Measurements from ENCODE around the gene MTURN. TPM values are rescaled to one million over a fixed set of nuclear protein-coding genes. Genes with fewer than 3 reads are reported as not detected.

Gene MTURN
- total and polyA plus RNA-seq, 10 of the 15 experiments (the other 5 are each of a cell fraction or from before 2014, with no cell fraction given): 0.52 to 5.0 (median 3.3) TPM

DNA sequence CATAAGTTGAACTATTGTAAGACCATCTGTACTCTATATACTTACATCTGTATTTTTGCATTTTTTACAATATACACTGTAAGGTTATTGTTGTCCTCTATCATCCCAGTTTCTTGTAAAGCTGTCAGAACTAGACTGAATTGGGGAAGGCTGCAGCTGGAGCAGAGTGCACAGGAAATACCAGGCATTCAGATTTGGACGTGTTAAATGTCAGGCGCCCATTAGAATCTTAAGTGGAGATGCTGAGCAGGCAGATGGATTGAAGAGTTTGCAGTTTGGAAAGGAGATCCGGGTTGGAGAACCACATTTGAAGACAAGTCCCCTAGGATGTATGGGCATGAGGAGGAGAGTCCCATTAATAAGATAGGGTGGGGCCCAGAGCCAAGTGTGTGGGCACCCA, 40.4 kb downstream of the MTURN start:
- DNase-seq (ENCODE audit: low read depth, low spot score) (no peak), FAIRE-seq (no peak), ATAC-seq (no peak)
- Histone ChIP-seq H3K4me3 (no peak overlapping the region), H4K20me1 (ENCODE audit: control insufficient read depth, insufficient read depth) (no peaks in the 10 kb centered on the region), H3K4me2 (ENCODE audit: control insufficient read depth, insufficient read depth) (no peak overlapping the region), H2AFZ (ENCODE audit: control insufficient read depth, low read depth, low read length) (no peak overlapping the region), H3K9ac (ENCODE audit: control insufficient read depth, insufficient read depth, low read length) (no peak overlapping the region), H3K4me1 (ENCODE audit: control insufficient read depth, insufficient read depth, low read length) (peaks cover 25% of the 10 kb centered on the region), H3K9me3 (replicated peaks; ENCODE audit: control insufficient read depth, insufficient read depth, low read length) (no peaks in the 10 kb centered on the region), H3K27ac (ENCODE audit: control insufficient read depth, insufficient read depth) (no peak overlapping the region), H3K79me2 (ENCODE audit: control insufficient read depth, insufficient read depth, low read length) (no peaks in the 10 kb centered on the region), H3K27me3 (replicated peaks in 1 of 2; ENCODE audit: control insufficient read depth in 2 of 2, insufficient read depth in 2 of 2, low read length in 1 of 2) (no peaks in the 10 kb centered on the region), H3K36me3 (ENCODE audit: control insufficient read depth in 2 of 2, insufficient read depth in 2 of 2, low read length in 1 of 2) (no peaks in the 10 kb centered on the region)
- in situ Hi-C loops (cut with MboI): no loop called here
- 59% methylated on average over 3 of the region's 3 CpGs for WGBS (ENCODE audit: insufficient coverage, insufficient replicate concordance, low lambda C conversion rate, missing lambda C conversion rate)
- no peak for TF ChIP-seq SKIL (IDR thresholded peaks at IDR 0.05; ENCODE audit: low read depth, poor library complexity, severe bottlenecking)
- no peak for TF ChIP-seq KAT2A (conservative IDR thresholded peaks at IDR 0.05; ENCODE audit: control insufficient read depth, low read depth, low read length)
- no peak for TF ChIP-seq HDAC2 (IDR thresholded peaks at IDR 0.05)
- TF ChIP-seq, protein P1, sequence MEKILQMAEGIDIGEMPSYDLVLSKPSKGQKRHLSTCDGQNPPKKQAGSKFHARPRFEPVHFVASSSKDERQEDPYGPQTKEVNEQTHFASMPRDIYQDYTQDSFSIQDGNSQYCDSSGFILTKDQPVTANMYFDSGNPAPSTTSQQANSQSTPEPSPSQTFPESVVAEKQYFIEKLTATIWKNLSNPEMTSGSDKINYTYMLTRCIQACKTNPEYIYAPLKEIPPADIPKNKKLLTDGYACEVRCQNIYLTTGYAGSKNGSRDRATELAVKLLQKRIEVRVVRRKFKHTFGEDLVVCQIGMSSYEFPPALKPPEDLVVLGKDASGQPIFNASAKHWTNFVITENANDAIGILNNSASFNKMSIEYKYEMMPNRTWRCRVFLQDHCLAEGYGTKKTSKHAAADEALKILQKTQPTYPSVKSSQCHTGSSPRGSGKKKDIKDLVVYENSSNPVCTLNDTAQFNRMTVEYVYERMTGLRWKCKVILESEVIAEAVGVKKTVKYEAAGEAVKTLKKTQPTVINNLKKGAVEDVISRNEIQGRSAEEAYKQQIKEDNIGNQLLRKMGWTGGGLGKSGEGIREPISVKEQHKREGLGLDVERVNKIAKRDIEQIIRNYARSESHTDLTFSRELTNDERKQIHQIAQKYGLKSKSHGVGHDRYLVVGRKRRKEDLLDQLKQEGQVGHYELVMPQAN (conservative IDR thresholded peaks at IDR 0.05): no peak
- no peak for TF ChIP-seq POLR2AphosphoS2 (IDR thresholded peaks at IDR 0.05; ENCODE audit: low read depth, low read length)
- TF ChIP-seq E2F4 (IDR thresholded peaks at IDR 0.05; ENCODE audit: low read depth, low read length): no peak
- TF ChIP-seq DPF2 (IDR thresholded peaks at IDR 0.05): no peak
- no peak for TF ChIP-seq TCF3 (IDR thresholded peaks at IDR 0.05; ENCODE audit: borderline replicate concordance, insufficient read depth, low read depth, low read length)
- no peak for TF ChIP-seq RAD21 (IDR thresholded peaks at IDR 0.05; ENCODE audit: insufficient read depth, low read depth, low read length)
- no peak for TF ChIP-seq NFIC (IDR thresholded peaks at IDR 0.05; ENCODE audit: low read depth, low read length)
- TF ChIP-seq KDM1A (IDR thresholded peaks at IDR 0.05; ENCODE audit: borderline replicate concordance): no peak
- no peak for TF ChIP-seq BRCA1 (IDR thresholded peaks at IDR 0.05; ENCODE audit: low read depth, low read length)
- ChIA-PET POLR2A (interaction anchor here (0.5 kb wide), 1 partner anchor 112 kb away, joined by 3 read pairs; no protein-coding TSS in a partner anchor), RAD21 (ENCODE audit: unreplicated experiment) (interaction anchor here (0.8 to 7.5 kb wide), 4 partner anchors 13 to 99 kb away, joined by 3 to 75 read pairs (median 5); no protein-coding TSS in a partner anchor), SMC1A (ENCODE audit: uncharacterized antibody, unreplicated experiment) (interaction anchor here (0.7 to 11.2 kb wide), 7 partner anchors 9 to 238 kb away, joined by 3 to 87 read pairs (median 4); no protein-coding TSS in a partner anchor), CTCF (interaction anchor here (1.1 to 10.4 kb wide), 5 partner anchors 12 to 336 kb away, joined by 3 to 78 read pairs (median 5); no protein-coding TSS in a partner anchor)
- intact Hi-C loops (cut with micrococcal nuclease; ENCODE audit: unreplicated experiment): loop anchor here (5.0 kb wide), 2 partner anchors 37 to 272 kb away; no protein-coding TSS in a partner anchor
- BruUV-seq (replicated peaks): no TSS peak

All from GM12878 (cell line).